A549 (cell line): ENCODE measurements around the gene PGA3.

Experiments used
- BHLHE40 ChIP-seq: IDR thresholded peaks from 2 replicates; pipeline ENCODE4 v1.6.1; 2012; ENCODE audit warnings: low read depth, low read length, inconsistent platforms
- CBX8 ChIP-seq: fragments of 200-600 bp; sonication (generic); IDR thresholded peaks from 2 replicates; pipeline ENCODE4 v1.6.1; 2016
- CEBPB ChIP-seq, 2 experiments: fragments of >200 bp in 1 of 2; sonication (Bioruptor Twin) in 1 of 2; formaldehyde crosslinking in 1 of 2; IDR thresholded peaks; 2 replicates each; pipeline ENCODE4 v1.6.1; 2012 to 2016
- NFE2L2 ChIP-seq: fragments of 150-350 bp; conservative IDR thresholded peaks from 2 replicates; pipeline ENCODE4 v1.6.1; 2014; ENCODE audit warnings: low read length
- POLR2A ChIP-seq: IDR thresholded peaks from 2 replicates; pipeline ENCODE4 v1.6.1; 2012; ENCODE audit warnings: mild to moderate bottlenecking, low read length
- TF ChIP-seq, protein P1 (sequence below): fragments of >200 bp; sonication (Bioruptor Twin); formaldehyde crosslinking; IDR thresholded peaks from 3 replicates; pipeline ENCODE4 v1.5.1; 2016
- TF ChIP-seq, protein P2 (sequence below): fragments of 200-600 bp; sonication (generic); IDR thresholded peaks from 2 replicates; pipeline ENCODE4 v1.6.1; 2016; ENCODE audit warnings: antibody characterized with exemption, mild to moderate bottlenecking, moderate library complexity

DNA sequence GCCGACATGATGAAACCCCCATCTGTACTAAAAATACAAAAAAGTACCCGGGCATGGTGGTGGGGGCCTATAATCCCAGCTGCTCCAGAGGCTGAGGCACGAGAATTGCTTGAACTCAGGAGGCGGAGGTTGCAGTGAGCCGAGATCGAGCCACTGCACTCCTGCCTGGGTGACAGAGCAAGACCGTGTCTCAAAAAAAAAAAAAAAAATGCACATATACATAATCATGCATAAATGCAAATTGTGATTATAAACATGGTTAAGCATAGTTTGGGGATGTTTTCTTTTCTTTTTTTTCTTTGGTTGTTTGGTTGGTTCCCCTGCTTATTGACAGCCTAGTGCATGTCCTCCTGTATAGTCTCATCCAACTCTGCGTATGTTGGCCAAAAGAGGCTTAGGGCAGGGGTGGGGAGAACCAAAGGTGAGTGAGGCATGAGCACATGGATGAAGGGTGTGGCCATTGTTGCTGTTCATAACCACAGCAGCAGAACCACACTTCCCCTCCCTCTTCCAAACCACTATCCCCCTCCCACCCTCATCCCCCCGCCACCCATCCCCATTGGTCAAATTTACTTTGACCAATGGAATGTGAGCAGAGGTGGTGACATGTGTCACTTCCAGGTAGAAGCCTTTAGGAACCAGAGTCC is 35.1 kb upstream of the PGA3 start:
- TF ChIP-seq BHLHE40 (no peak), POLR2A (no peak), CEBPB (IDR thresholded peaks at IDR 0.05) (no peak), NFE2L2 (no peak), CBX8 (no peak)
- TF ChIP-seq, protein P1, sequence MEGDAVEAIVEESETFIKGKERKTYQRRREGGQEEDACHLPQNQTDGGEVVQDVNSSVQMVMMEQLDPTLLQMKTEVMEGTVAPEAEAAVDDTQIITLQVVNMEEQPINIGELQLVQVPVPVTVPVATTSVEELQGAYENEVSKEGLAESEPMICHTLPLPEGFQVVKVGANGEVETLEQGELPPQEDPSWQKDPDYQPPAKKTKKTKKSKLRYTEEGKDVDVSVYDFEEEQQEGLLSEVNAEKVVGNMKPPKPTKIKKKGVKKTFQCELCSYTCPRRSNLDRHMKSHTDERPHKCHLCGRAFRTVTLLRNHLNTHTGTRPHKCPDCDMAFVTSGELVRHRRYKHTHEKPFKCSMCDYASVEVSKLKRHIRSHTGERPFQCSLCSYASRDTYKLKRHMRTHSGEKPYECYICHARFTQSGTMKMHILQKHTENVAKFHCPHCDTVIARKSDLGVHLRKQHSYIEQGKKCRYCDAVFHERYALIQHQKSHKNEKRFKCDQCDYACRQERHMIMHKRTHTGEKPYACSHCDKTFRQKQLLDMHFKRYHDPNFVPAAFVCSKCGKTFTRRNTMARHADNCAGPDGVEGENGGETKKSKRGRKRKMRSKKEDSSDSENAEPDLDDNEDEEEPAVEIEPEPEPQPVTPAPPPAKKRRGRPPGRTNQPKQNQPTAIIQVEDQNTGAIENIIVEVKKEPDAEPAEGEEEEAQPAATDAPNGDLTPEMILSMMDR, result no peak
- TF ChIP-seq, protein P2, sequence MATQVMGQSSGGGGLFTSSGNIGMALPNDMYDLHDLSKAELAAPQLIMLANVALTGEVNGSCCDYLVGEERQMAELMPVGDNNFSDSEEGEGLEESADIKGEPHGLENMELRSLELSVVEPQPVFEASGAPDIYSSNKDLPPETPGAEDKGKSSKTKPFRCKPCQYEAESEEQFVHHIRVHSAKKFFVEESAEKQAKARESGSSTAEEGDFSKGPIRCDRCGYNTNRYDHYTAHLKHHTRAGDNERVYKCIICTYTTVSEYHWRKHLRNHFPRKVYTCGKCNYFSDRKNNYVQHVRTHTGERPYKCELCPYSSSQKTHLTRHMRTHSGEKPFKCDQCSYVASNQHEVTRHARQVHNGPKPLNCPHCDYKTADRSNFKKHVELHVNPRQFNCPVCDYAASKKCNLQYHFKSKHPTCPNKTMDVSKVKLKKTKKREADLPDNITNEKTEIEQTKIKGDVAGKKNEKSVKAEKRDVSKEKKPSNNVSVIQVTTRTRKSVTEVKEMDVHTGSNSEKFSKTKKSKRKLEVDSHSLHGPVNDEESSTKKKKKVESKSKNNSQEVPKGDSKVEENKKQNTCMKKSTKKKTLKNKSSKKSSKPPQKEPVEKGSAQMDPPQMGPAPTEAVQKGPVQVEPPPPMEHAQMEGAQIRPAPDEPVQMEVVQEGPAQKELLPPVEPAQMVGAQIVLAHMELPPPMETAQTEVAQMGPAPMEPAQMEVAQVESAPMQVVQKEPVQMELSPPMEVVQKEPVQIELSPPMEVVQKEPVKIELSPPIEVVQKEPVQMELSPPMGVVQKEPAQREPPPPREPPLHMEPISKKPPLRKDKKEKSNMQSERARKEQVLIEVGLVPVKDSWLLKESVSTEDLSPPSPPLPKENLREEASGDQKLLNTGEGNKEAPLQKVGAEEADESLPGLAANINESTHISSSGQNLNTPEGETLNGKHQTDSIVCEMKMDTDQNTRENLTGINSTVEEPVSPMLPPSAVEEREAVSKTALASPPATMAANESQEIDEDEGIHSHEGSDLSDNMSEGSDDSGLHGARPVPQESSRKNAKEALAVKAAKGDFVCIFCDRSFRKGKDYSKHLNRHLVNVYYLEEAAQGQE, result no peak
